Panc1 (cell line): ENCODE data around the gene USH1G. TPM values are rescaled to one million over a fixed set of nuclear protein-coding genes. Genes with fewer than 3 reads are reported as not detected.

Source experiments
- ATAC-seq: fragments of 200-7000 bp; cut with Tn5 transposase; 2 replicates; pipeline ENCODE4 v1.9.1; 2020; ENCODE audit warnings: mild to moderate bottlenecking, moderate library complexity
- BruUV-seq: library from RNA; stranded (reverse); fragments of 400-500 nt; replicated peaks from 2 replicates; lab custom pipeline; 2021; lab: Mats Ljungman, UMichigan
- CTCF ChIA-PET: fragments of 300-600 bp; sonication (Branson Sonifier 250); formaldehyde crosslinking; loops from one replicate; lab custom pipeline; 2022; ENCODE audit warnings: antibody characterized with exemption; lab: Charles Lee
- POLR2A ChIA-PET: fragments of 300-600 bp; sonication (Branson Sonifier 250); formaldehyde crosslinking; loops from one replicate; lab custom pipeline; 2022; ENCODE audit warnings: antibody characterized with exemption; lab: Charles Lee
- DNase-seq: peaks from one replicate; pipeline ENCODE4 v3.0.0-alpha.2; 2010; ENCODE audit warnings: low read depth, low spot score
- H3K27ac ChIP-seq: 2 replicates; pipeline ENCODE4 v1.5.1; 2011; ENCODE audit warnings: mild to moderate bottlenecking, low read length, inconsistent platforms
- H3K27me3 ChIP-seq: fragments of 200-500 bp; sonication (Bioruptor generic); 2 replicates; pipeline ENCODE4 v1.6.0; 2014; ENCODE audit warnings: low read length, inconsistent platforms; ENCODE audit not compliant: control insufficient read depth, insufficient read depth
- H3K36me3 ChIP-seq: fragments of 200-500 bp; sonication (Bioruptor generic); 2 replicates; pipeline ENCODE4 v1.5.1; 2014; ENCODE audit warnings: inconsistent platforms, mild to moderate bottlenecking, low read length, moderate library complexity; ENCODE audit not compliant: control insufficient read depth, insufficient read depth
- H3K4me1 ChIP-seq: 2 replicates; pipeline ENCODE4 v1.5.1; 2011; ENCODE audit warnings: inconsistent platforms, mild to moderate bottlenecking, low read length, moderate library complexity; ENCODE audit not compliant: control insufficient read depth, insufficient read depth
- H3K4me3 ChIP-seq, 2 experiments: 2 replicates each; pipeline ENCODE4 v1.5.1; 2011 to 2012; ENCODE audit warnings: low read depth in 2 of 2, low read length in 2 of 2, mild to moderate bottlenecking in 2 of 2, inconsistent platforms in 1 of 2, moderate library complexity in 1 of 2
- H3K9me3 ChIP-seq: fragments of 200-500 bp; sonication (Bioruptor generic); 2 replicates; pipeline ENCODE4 v1.5.1; 2014; ENCODE audit warnings: low read depth, mild to moderate bottlenecking, inconsistent platforms, low read length, moderate library complexity; ENCODE audit not compliant: control insufficient read depth, insufficient read depth
- CTCF ChIP-seq: fragments of 450-650 bp; IDR thresholded peaks from 2 replicates; pipeline ENCODE4 v1.5.1; 2017; ENCODE audit warnings: mild to moderate bottlenecking
- POLR2AphosphoS5 ChIP-seq: IDR thresholded peaks from 2 replicates; pipeline ENCODE4 v1.6.1; 2012; ENCODE audit warnings: mild to moderate bottlenecking, low read depth, low read length, moderate library complexity
- REST ChIP-seq, 2 experiments: IDR thresholded peaks; 2 replicates each; pipeline ENCODE4 v1.6.1; 2011 to 2012; ENCODE audit warnings: low read depth in 2 of 2, control low read depth in 1 of 2, low read length in 1 of 2, mild to moderate bottlenecking in 1 of 2, moderate library complexity in 1 of 2; ENCODE audit not compliant: insufficient read depth in 1 of 2
- SIN3A ChIP-seq: IDR thresholded peaks from 2 replicates; pipeline ENCODE4 v1.6.1; 2012; ENCODE audit warnings: low read depth, mild to moderate bottlenecking, low read length, moderate library complexity, borderline replicate concordance; ENCODE audit not compliant: insufficient read depth
- TCF7L2 ChIP-seq: IDR thresholded peaks from 2 replicates; pipeline ENCODE4 v1.6.1; 2011; ENCODE audit warnings: mild to moderate bottlenecking, low read depth, low read length, inconsistent platforms
- in situ Hi-C: cut with HindIII; loops from 2 replicates; pipeline ENCODE4 v1.10.0; 2016; ENCODE audit warnings: low sequenced_read_pairs, low pct_unique_long_range_greater_than_20kb
- intact Hi-C: fragments of 100-400 bp; cut with micrococcal nuclease; formaldehyde crosslinking; loops from one replicate; pipeline ENCODE4 v1.10.0; 2022; ENCODE audit not compliant: unreplicated experiment
- total RNA-seq: library from RNA; stranded (reverse); gene quantifications from one replicate; pipeline ENCODE4 v1.2.1, GENCODE V29; 2021; ENCODE audit not compliant: unreplicated experiment

USH1G gene
- total RNA-seq, 1 experiment from 2014 or later: not detected

- peak; percentile 79 to 90 for TF ChIP-seq REST (IDR thresholded peaks at IDR 0.05; ENCODE audit: insufficient read depth in 1 of 2, low read depth in 2 of 2, low read length in 1 of 2)
- no peak for TF ChIP-seq SIN3A
- in situ Hi-C loops (no loop called here), intact Hi-C loops (no loop called here)
- no peaks in the 10 kb centered on the region for H3K9me3 ChIP-seq
- no peak overlapping the region for H3K4me3 ChIP-seq
- peaks cover 13% of the 10 kb centered on the region; the same call in 1 of the 2 replicates for H3K27me3 ChIP-seq
- H3K36me3 ChIP-seq: no peaks in the 10 kb centered on the region
- ATAC-seq: no peak
- ChIA-PET CTCF (no interaction called here), POLR2A (no interaction called here)
- H3K27ac ChIP-seq: no peak overlapping the region
- H3K4me1 ChIP-seq: no peaks in the 10 kb centered on the region
- DNase-seq: no peak
- BruUV-seq: no TSS peak
Measured at GRCh38 chr17:74937064-74938051, 14.3 kb upstream of the USH1G start.

- TF ChIP-seq CTCF (no peak), REST (IDR thresholded peaks at IDR 0.05; ENCODE audit: insufficient read depth in 1 of 2, low read depth in 2 of 2, low read length in 1 of 2) (no peak), TCF7L2 (no peak), SIN3A (no peak), POLR2AphosphoS5 (no peak)
- ATAC-seq (no peak), DNase-seq (no peak)
- no peaks in the 10 kb centered on the region for H3K4me1 ChIP-seq
- intact Hi-C loops: no loop called here
- no peaks in the 10 kb centered on the region for H3K9me3 ChIP-seq
- in situ Hi-C loops: no loop called here
- CTCF ChIA-PET: no interaction called here
- POLR2A ChIA-PET: interaction anchor here (0.7 kb wide), 1 partner anchor 41 kb away, joined by 15 read pairs; no protein-coding TSS in a partner anchor
- BruUV-seq: no TSS peak
- H3K27ac ChIP-seq: no peak overlapping the region
- H3K36me3 ChIP-seq: no peaks in the 10 kb centered on the region
- peaks cover 13% of the 10 kb centered on the region; the same call in 1 of the 2 replicates for H3K27me3 ChIP-seq
- H3K4me3 ChIP-seq: no peak overlapping the region
Measured at GRCh38 chr17:74936470-74936799, 13.4 kb upstream of the USH1G start.
